Upper lobe of right lung (tissue), 1 donor: ENCODE results near the gene C4orf54. TPM values are rescaled to one million over a fixed set of nuclear protein-coding genes. Genes with fewer than 3 reads are reported as not detected.

Experiments
- ATAC-seq: fragments of 200-7000 bp; cut with Tn5 transposase; one replicate; pipeline ENCODE4 v1.9.1; 2020; ENCODE audit warnings: mild to moderate bottlenecking, moderate library complexity
- DNase-seq: peaks from one replicate; pipeline ENCODE4 v3.0.0-alpha.2; 2020
- H3K27ac ChIP-seq: fragments of 200-600 bp; one replicate; pipeline ENCODE4 v1.8.0; 2022
- H3K27me3 ChIP-seq: fragments of 200-600 bp; one replicate; pipeline ENCODE4 v1.8.0; 2022; ENCODE audit warnings: mild to moderate bottlenecking
- H3K36me3 ChIP-seq: fragments of 200-600 bp; one replicate; pipeline ENCODE4 v1.8.0; 2022
- H3K4me1 ChIP-seq: fragments of 200-600 bp; one replicate; pipeline ENCODE4 v1.8.0; 2022
- H3K4me3 ChIP-seq: fragments of 200-600 bp; one replicate; pipeline ENCODE4 v1.8.0; 2022; ENCODE audit warnings: mild to moderate bottlenecking
- H3K9me3 ChIP-seq: fragments of 200-600 bp; one replicate; pipeline ENCODE4 v1.8.0; 2022
- CTCF ChIP-seq: fragments of 200-600 bp; IDR thresholded peaks from one replicate; pipeline ENCODE4 v1.8.0; 2022; ENCODE audit warnings: antibody characterized with exemption
- intact Hi-C: fragments of 100-400 bp; cut with DNase I; formaldehyde crosslinking; loops from one replicate; pipeline ENCODE4 v1.11.0; 2022
- long read RNA-seq: library from polyadenylated mRNA; unstranded; transcript quantifications from one replicate; pipeline ENCODE4 v2.0.0, GENCODE V29; 2021
- total RNA-seq: library from RNA; stranded (reverse); fragmentation: NEBNext Ultra II Directional; extraction: Animal tissue kit (Norgen Biotek cat#: 25700); gene quantifications from one replicate; pipeline ENCODE4 v1.2.1, GENCODE V29; 2021
- donor health status: DM: no; HTN: yes; CAD: no; lungs with severe emphysema.

The C4orf54 gene
- total RNA-seq: not detected
- long read RNA-seq: 0 reads

- DNase-seq: no peak
- no peaks in the 10 kb centered on the region for H3K27me3 ChIP-seq
- no peak for ATAC-seq
- no peak within 1 kb of the TSS for H3K27ac ChIP-seq
- H3K36me3 ChIP-seq: no peaks in the 10 kb centered on the region
- no peaks in the 10 kb centered on the region for H3K9me3 ChIP-seq
- H3K4me3 ChIP-seq: no peak within 1 kb of the TSS
- TF ChIP-seq CTCF: no peak
- peaks cover 5% of the 10 kb centered on the region for H3K4me1 ChIP-seq
- intact Hi-C loops: no loop called here
These were observed at the start of gene C4orf54 for GRCh38 chr4:99657798-99658197. C4orf54 (minus strand) TSS chr4:99657828; CDS start chr4:99654648, 3,180 bp downstream.

- intact Hi-C loops: no loop called here
- H3K9me3 ChIP-seq: no peaks in the 10 kb centered on the region
- no peak overlapping the region for H3K27ac ChIP-seq
- DNase-seq (no peak), ATAC-seq (no peak)
- H3K4me1 ChIP-seq: no peaks in the 10 kb centered on the region
- H3K36me3 ChIP-seq: no peaks in the 10 kb centered on the region
- H3K4me3 ChIP-seq: no peak overlapping the region
- TF ChIP-seq CTCF: no peak
- H3K27me3 ChIP-seq: no peaks in the 10 kb centered on the region
These were observed 48.3 kb upstream of the C4orf54 start for GRCh38 chr4:99705891-99706290.

GRCh38 chr4:99696801-99697200 lies 39.2 kb upstream of the C4orf54 start:
- DNase-seq (no peak), ATAC-seq (no peak)
- H3K4me3 ChIP-seq: no peak overlapping the region
- no peaks in the 10 kb centered on the region for H3K4me1 ChIP-seq
- no peaks in the 10 kb centered on the region for H3K36me3 ChIP-seq
- H3K27me3 ChIP-seq: no peaks in the 10 kb centered on the region
- no peak for TF ChIP-seq CTCF
- no peaks in the 10 kb centered on the region for H3K9me3 ChIP-seq
- no peak overlapping the region for H3K27ac ChIP-seq
- intact Hi-C loops: no loop called here

- Histone ChIP-seq H3K27ac (no peak overlapping the region), H3K36me3 (no peaks in the 10 kb centered on the region), H3K9me3 (peaks cover 5% of the 10 kb centered on the region), H3K4me1 (no peaks in the 10 kb centered on the region), H3K4me3 (no peak overlapping the region), H3K27me3 (no peaks in the 10 kb centered on the region)
- ATAC-seq (no peak), DNase-seq (no peak)
- intact Hi-C loops: no loop called here
- TF ChIP-seq CTCF: no peak
These were observed 35.5 kb upstream of the C4orf54 start for GRCh38 chr4:99693140-99693539.

- H3K9me3 ChIP-seq: peaks cover 5% of the 10 kb centered on the region
- no peak for DNase-seq
- no peak overlapping the region for H3K4me3 ChIP-seq
- no peaks in the 10 kb centered on the region for H3K36me3 ChIP-seq
- H3K4me1 ChIP-seq: no peaks in the 10 kb centered on the region
- intact Hi-C loops: no loop called here
- no peak overlapping the region for H3K27ac ChIP-seq
- H3K27me3 ChIP-seq: no peaks in the 10 kb centered on the region
- no peak for TF ChIP-seq CTCF
- ATAC-seq: no peak
These were observed 33.4 kb upstream of the C4orf54 start for GRCh38 chr4:99690990-99691389.

- ATAC-seq (no peak), DNase-seq (no peak)
- no peaks in the 10 kb centered on the region for H3K27me3 ChIP-seq
- peaks cover 5% of the 10 kb centered on the region for H3K9me3 ChIP-seq
- intact Hi-C loops: no loop called here
- H3K4me1 ChIP-seq: no peaks in the 10 kb centered on the region
- H3K36me3 ChIP-seq: no peaks in the 10 kb centered on the region
- no peak overlapping the region for H3K27ac ChIP-seq
- TF ChIP-seq CTCF: no peak
- H3K4me3 ChIP-seq: no peak overlapping the region
These were observed 32.8 kb upstream of the C4orf54 start for GRCh38 chr4:99690472-99690871.
